ENCODE data around the gene INMT. TPM values are rescaled to one million over a fixed set of nuclear protein-coding genes. Genes with fewer than 3 reads are reported as not detected.
A peak's percentile ranks its signal among the peaks of the same experiment; 100 is the strongest.

The INMT gene
- total and polyA plus RNA-seq, 2 of the 8 experiments (the other 6 are each of a cell fraction or from before 2014, with no cell fraction given) = 0.60 to 0.94 TPM

- TF ChIP-seq CHD1 (IDR thresholded peaks at IDR 0.05; ENCODE audit: low read depth, low read length) (no peak), CBX8 (IDR thresholded peaks at IDR 0.05; ENCODE audit: borderline replicate concordance, low read depth, low read length) (no peak), BACH1 (IDR thresholded peaks at IDR 0.05; ENCODE audit: low read length) (no peak), ASH2L (IDR thresholded peaks at IDR 0.05; ENCODE audit: low read length) (no peak), KDM4A (IDR thresholded peaks at IDR 0.05; ENCODE audit: low read depth, low read length, severe bottlenecking) (no peak), KDM5A (IDR thresholded peaks at IDR 0.05; ENCODE audit: low read length) (no peak), CHD2 (IDR thresholded peaks at IDR 0.05; ENCODE audit: low read length) (no peak), ATF3 (IDR thresholded peaks at IDR 0.05; ENCODE audit: insufficient read depth, low read depth, low read length) (no peak), RBBP5 (IDR thresholded peaks at IDR 0.05; ENCODE audit: borderline replicate concordance, low read depth, low read length) (no peak), MAFK (IDR thresholded peaks at IDR 0.05; ENCODE audit: low read depth, low read length) (no peak)
- no peak overlapping the region for H2AK5ac ChIP-seq (ENCODE audit: low read depth, low read length)
- POLR2A ChIA-PET (ENCODE audit: partially characterized antibody) = no interaction called here
Measured at GRCh38 chr7:30799976-30800661, 48.2 kb downstream of the INMT start.

More at GRCh38 chr7:30799976-30800661, 48.2 kb downstream of the INMT start:
- Histone ChIP-seq H3K56ac (replicated peaks; ENCODE audit: insufficient read length, low read depth, low read length) (no peak overlapping the region), H3K4ac (replicated peaks; ENCODE audit: insufficient read length, low read depth, low read length) (no peak overlapping the region), H3K27ac (ENCODE audit: low read depth, low read length) (no peak overlapping the region), H2AFZ (ENCODE audit: low read length) (no peak overlapping the region), H3K4me2 (ENCODE audit: insufficient read depth in 1 of 2, low read depth in 2 of 2, low read length in 2 of 2) (no peak overlapping the region), H3K14ac (ENCODE audit: insufficient read length) (no peak overlapping the region), H2BK12ac (ENCODE audit: low read depth, low read length) (no peak overlapping the region), H3K9ac (replicated peaks in 1 of 4; ENCODE audit: extremely low read depth in 1 of 4, low read depth in 3 of 4, low read length in 3 of 4) (no peak overlapping the region), H3K79me1 (ENCODE audit: low read depth, low read length) (no peaks in the 10 kb centered on the region; the same call in 1 of the 2 replicates), H2BK5ac (ENCODE audit: low read depth, low read length) (no peak overlapping the region), H3K18ac (ENCODE audit: extremely low read depth, low read length) (no peak overlapping the region), H3K9me3 (ENCODE audit: insufficient read depth in 2 of 2, low read depth in 1 of 2, low read length in 1 of 2) (no peaks in the 10 kb centered on the region), H3K4me1 (replicated peaks in 1 of 4; ENCODE audit: control insufficient read depth in 3 of 4, insufficient read depth in 4 of 4, low read length in 3 of 4) (no peaks in the 10 kb centered on the region), H3K4me3 (ENCODE audit: extremely low read depth in 1 of 4, insufficient read depth in 2 of 4, low read depth in 3 of 4, low read length in 4 of 4) (no peak overlapping the region), H4K8ac (ENCODE audit: extremely low read depth, insufficient read depth, low read length) (no peak overlapping the region), H2BK120ac (replicated peaks; ENCODE audit: low read depth, low read length) (no peak overlapping the region), H3K23me2 (ENCODE audit: low read depth, low read length) (peaks cover 6% of the 10 kb centered on the region; the same call in 1 of the 2 replicates), H4K20me1 (replicated peaks in 1 of 2; ENCODE audit: control insufficient read depth in 1 of 2, insufficient read depth in 2 of 2, low read length in 2 of 2) (peaks cover 0 to 2% of the 10 kb centered on the region in 2 experiments), H4K5ac (ENCODE audit: insufficient read length, low read depth, low read length) (no peak overlapping the region), H4K91ac (replicated peaks; ENCODE audit: insufficient read length, low read length) (no peak overlapping the region), H2BK15ac (ENCODE audit: low read length) (no peak overlapping the region), H2BK20ac (ENCODE audit: low read length) (no peak overlapping the region), H3K27me3 (replicated peaks in 1 of 4; ENCODE audit: control insufficient read depth in 3 of 4, extremely low read depth in 1 of 4, insufficient read depth in 3 of 4, low read length in 3 of 4) (no peaks in the 10 kb centered on the region), H3K79me2 (ENCODE audit: control insufficient read depth in 1 of 2, insufficient read depth in 2 of 2, low read length in 2 of 2) (no peaks in the 10 kb centered on the region), H3K36me3 (ENCODE audit: control insufficient read depth in 2 of 4, insufficient read depth in 4 of 4, low read length in 3 of 4) (no peaks in the 10 kb centered on the region), H3K23ac (ENCODE audit: insufficient read length) (no peak overlapping the region)
- CTCF ChIA-PET (ENCODE audit: partially characterized antibody) = interaction anchor here (0.6 to 2.2 kb wide), 27 partner anchors 9 to 738 kb away, joined by 3 to 14 read pairs (median 4); partner anchors contain the start of gene GHRHR
- WGBS, 2 experiments (ENCODE audit: extremely low coverage in 1 of 2, insufficient coverage in 1 of 2, insufficient read length in 1 of 2, insufficient replicate concordance in 2 of 2, low coverage in 1 of 2, low lambda C conversion rate in 2 of 2, missing lambda C conversion rate in 1 of 2) = 92% methylated on average over 5 of the region's 5 CpGs; no CpG with 5 or more reads in 1 of the 2 experiments
- no peak for FAIRE-seq
- peak in 1 of 2 experiments; percentile 22 for DNase-seq (ENCODE audit: low read depth in 1 of 2, low spot score in 2 of 2)
